Posterior vena cava (tissue), 2 donors: ENCODE results near the gene HBG1. TPM values are rescaled to one million over a fixed set of nuclear protein-coding genes. Genes with fewer than 3 reads are reported as not detected.

ENCODE experiments used
- total RNA-seq, 2 donors: library from RNA; stranded (reverse); fragmentation: NEBNext Ultra II Directional; extraction: Animal tissue kit (Norgen Biotek cat#: 25700); gene quantifications; one replicate each; pipeline ENCODE4 v1.2.1, GENCODE V29; 2021
- donor health status: DM: yes; HTN: yes; CAD: no.
- donor health status: DM: yes; HTN: yes; CAD: no.

HBG1 gene
- total RNA-seq, 2 donors from 2014 or later = not detected

Other genes starting within 250 kb of the HBG1 start
- gene OR52J3, start 203.3 kb downstream of the HBG1 start, total RNA-seq = not detected
- not detected for gene OR52E2, start 190.2 kb downstream of the HBG1 start, total RNA-seq
- not detected for gene OR52E1, start 180.3 kb downstream of the HBG1 start, total RNA-seq
- not detected for gene OR52A5, start 111.5 kb downstream of the HBG1 start, total RNA-seq
- gene OR52A1, start 95.1 kb downstream of the HBG1 start, total RNA-seq = not detected
- gene OR51V1, start 49.2 kb downstream of the HBG1 start, total RNA-seq = not detected
- gene HBB, start 22.8 kb downstream of the HBG1 start, total RNA-seq = 1,000 to 10,000 TPM; 1,053 to 3,910 TPM
- gene HBD, start 15.4 kb downstream of the HBG1 start, total RNA-seq = 1 to 10 TPM; 1.4 to 4.8 TPM
- under 1 TPM in 1 of 2 donors, not detected in 1; 0.71 TPM for gene HBG2, start 4.9 kb upstream of the HBG1 start, total RNA-seq
- gene HBE1, start 20.1 kb upstream of the HBG1 start, total RNA-seq = not detected
- under 1 TPM in 1 of 2 donors, not detected in 1; 0.46 TPM for gene OR51B4, start 52.1 kb upstream of the HBG1 start, total RNA-seq
- gene OR51B2, start 74.4 kb upstream of the HBG1 start, total RNA-seq = not detected
- gene OR51B5, start 93.7 kb upstream of the HBG1 start, total RNA-seq = under 1 TPM; 0.29 to 0.51 TPM
- gene OR51B6, start 101.7 kb upstream of the HBG1 start, total RNA-seq = not detected
- gene OR51M1, start 134.0 kb upstream of the HBG1 start, total RNA-seq = not detected
- not detected for gene OR51Q1, start 172.3 kb upstream of the HBG1 start, total RNA-seq
- not detected for gene OR51I1, start 191.7 kb upstream of the HBG1 start, total RNA-seq
- not detected for gene OR51I2, start 199.5 kb upstream of the HBG1 start, total RNA-seq
- gene OR52D1, start 238.8 kb upstream of the HBG1 start, total RNA-seq = not detected